DMS53 treated with DMSO at 0.1 percent for 48 hours (cell line): ENCODE results near the gene PAK5.
A peak's percentile ranks its signal among the peaks of the same experiment; 100 is the strongest.

ENCODE experiments used
- DNase-seq: peaks from one replicate; lab custom pipeline; 2025; ENCODE audit not compliant: unreplicated experiment; lab: John Stamatoyannopoulos, UW

PAK5 gene

GRCh38 chr20:9501473-9501872 lies 337.4 kb downstream of the PAK5 start:
- no peak for DNase-seq

- DNase-seq = no peak
These were observed 338.8 kb downstream of the PAK5 start for GRCh38 chr20:9500121-9500520.

GRCh38 chr20:9499126-9499899 lies 339.6 kb downstream of the PAK5 start:
- DNase-seq = no peak

GRCh38 chr20:9498322-9498721 lies 340.6 kb downstream of the PAK5 start:
- DNase-seq = no peak

- DNase-seq = no peak
These were observed 342.7 kb downstream of the PAK5 start for GRCh38 chr20:9496155-9496554.

GRCh38 chr20:9495701-9496100 lies 343.2 kb downstream of the PAK5 start:
- no peak for DNase-seq

GRCh38 chr20:9493803-9494202 lies 345.1 kb downstream of the PAK5 start:
- peak; percentile 51 for DNase-seq

- DNase-seq = no peak
These were observed 346.8 kb downstream of the PAK5 start for GRCh38 chr20:9492067-9492466.

- DNase-seq = no peak
These were observed 347.6 kb downstream of the PAK5 start for GRCh38 chr20:9491324-9491723.

GRCh38 chr20:9490631-9491030 lies 348.2 kb downstream of the PAK5 start:
- no peak for DNase-seq

- DNase-seq = no peak
These were observed 348.7 kb downstream of the PAK5 start for GRCh38 chr20:9490161-9490560.

GRCh38 chr20:9488063-9488462 lies 350.8 kb downstream of the PAK5 start:
- DNase-seq = no peak
